ENCODE data around the gene DUSP22. TPM values are rescaled to one million over a fixed set of nuclear protein-coding genes. Genes with fewer than 3 reads are reported as not detected.

The DUSP22 gene
- total and polyA plus RNA-seq, 2 experiments from 2014 or later = 24.2 to 26.3 TPM

DNA sequence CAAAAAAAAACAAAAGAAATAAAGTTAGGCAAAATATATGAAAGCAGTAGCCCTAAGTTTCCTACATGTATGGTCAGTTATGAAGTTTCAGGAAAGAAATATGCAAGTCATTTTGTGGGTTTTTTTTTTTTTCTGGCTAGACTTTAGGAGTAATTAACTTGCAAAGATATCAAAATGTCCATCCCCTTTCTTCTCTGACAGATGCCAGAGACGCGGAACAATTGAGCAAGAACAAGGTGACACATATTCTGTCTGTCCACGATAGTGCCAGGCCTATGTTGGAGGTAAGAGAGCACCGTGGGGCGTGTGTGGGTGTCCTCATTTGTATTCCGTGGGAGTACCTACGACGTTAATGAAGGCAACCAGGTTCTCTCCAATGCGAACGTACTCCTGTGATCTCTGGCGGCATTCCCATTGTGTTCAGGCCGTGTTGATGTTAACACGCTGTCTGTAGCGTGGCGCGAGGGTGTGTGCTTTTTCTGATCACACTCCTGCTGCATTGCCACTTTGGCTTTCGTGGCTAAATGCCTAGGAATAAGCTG lies 19.5 kb downstream of the DUSP22 start:
- no peak for DNase-seq (ENCODE audit: low spot score)
- Histone ChIP-seq H3K27me3 (no peaks in the 10 kb centered on the region), H3K9me2 (replicated peaks; ENCODE audit: insufficient read depth) (no peaks in the 10 kb centered on the region), H3K79me2 (no peaks in the 10 kb centered on the region), H3K36me3 (replicated peaks; ENCODE audit: insufficient read depth, low read depth) (no peaks in the 10 kb centered on the region), H3K9me3 (ENCODE audit: low read depth) (no peaks in the 10 kb centered on the region), H3K27ac (no peak overlapping the region), H2AFZ (no peak overlapping the region), H3K4me3 (no peak overlapping the region), H3K4me2 (no peak overlapping the region), H4K20me1 (ENCODE audit: insufficient read depth, poor library complexity, severe bottlenecking) (no peaks in the 10 kb centered on the region), H3K4me1 (ENCODE audit: insufficient read depth) (no peaks in the 10 kb centered on the region)
- WGBS (ENCODE audit: low lambda C conversion rate, missing lambda C conversion rate) = 78% methylated on average over 17 of the region's 17 CpGs
- TF ChIP-seq, protein P1, sequence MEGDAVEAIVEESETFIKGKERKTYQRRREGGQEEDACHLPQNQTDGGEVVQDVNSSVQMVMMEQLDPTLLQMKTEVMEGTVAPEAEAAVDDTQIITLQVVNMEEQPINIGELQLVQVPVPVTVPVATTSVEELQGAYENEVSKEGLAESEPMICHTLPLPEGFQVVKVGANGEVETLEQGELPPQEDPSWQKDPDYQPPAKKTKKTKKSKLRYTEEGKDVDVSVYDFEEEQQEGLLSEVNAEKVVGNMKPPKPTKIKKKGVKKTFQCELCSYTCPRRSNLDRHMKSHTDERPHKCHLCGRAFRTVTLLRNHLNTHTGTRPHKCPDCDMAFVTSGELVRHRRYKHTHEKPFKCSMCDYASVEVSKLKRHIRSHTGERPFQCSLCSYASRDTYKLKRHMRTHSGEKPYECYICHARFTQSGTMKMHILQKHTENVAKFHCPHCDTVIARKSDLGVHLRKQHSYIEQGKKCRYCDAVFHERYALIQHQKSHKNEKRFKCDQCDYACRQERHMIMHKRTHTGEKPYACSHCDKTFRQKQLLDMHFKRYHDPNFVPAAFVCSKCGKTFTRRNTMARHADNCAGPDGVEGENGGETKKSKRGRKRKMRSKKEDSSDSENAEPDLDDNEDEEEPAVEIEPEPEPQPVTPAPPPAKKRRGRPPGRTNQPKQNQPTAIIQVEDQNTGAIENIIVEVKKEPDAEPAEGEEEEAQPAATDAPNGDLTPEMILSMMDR (IDR thresholded peaks at IDR 0.05; ENCODE audit: poor library complexity) = no peak
- TF ChIP-seq EZH2phosphoT487 (IDR thresholded peaks at IDR 0.05; ENCODE audit: low read depth, severe bottlenecking, unreplicated experiment) (no peak), EZH2 (IDR thresholded peaks at IDR 0.05; ENCODE audit: borderline replicate concordance) (no peak)

DNA sequence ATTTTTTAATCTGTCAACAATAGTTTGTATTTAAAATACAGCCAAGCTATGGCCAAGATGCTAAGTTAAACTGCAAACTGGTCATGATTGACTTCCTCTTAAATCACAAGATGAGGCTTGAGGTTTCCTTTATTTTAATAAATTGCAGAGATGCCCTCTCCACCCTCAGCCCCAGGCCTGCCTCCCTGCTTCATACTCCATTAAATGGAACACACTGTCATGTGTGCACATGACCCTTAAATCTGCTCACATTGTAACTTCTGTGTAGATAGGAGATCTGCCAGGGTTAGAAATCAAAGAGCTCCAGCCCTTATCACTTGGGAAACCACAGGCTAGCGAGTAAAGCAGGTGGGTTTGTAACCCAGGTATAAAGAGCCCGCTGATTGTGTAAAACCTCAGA lies 20.8 kb downstream of the DUSP22 start:
- H4K20me1 ChIP-seq (ENCODE audit: insufficient read depth, poor library complexity, severe bottlenecking) = no peaks in the 10 kb centered on the region
- no peaks in the 10 kb centered on the region for H3K4me1 ChIP-seq (ENCODE audit: insufficient read depth)
- no peak overlapping the region for H3K27ac ChIP-seq
- no peaks in the 10 kb centered on the region for H3K27me3 ChIP-seq
- H3K4me2 ChIP-seq = no peak overlapping the region
- no peak overlapping the region for H2AFZ ChIP-seq
- TF ChIP-seq, protein P1 (IDR thresholded peaks at IDR 0.05; ENCODE audit: poor library complexity) = no peak
- 63% methylated on average over 2 of the region's 2 CpGs for WGBS (ENCODE audit: low lambda C conversion rate, missing lambda C conversion rate)
- H3K9me2 ChIP-seq (replicated peaks; ENCODE audit: insufficient read depth) = no peaks in the 10 kb centered on the region
- DNase-seq (ENCODE audit: low spot score) = no peak
- H3K9me3 ChIP-seq (ENCODE audit: low read depth) = no peaks in the 10 kb centered on the region
- no peaks in the 10 kb centered on the region for H3K36me3 ChIP-seq (replicated peaks; ENCODE audit: insufficient read depth, low read depth)
- no peak overlapping the region for H3K4me3 ChIP-seq
- H3K79me2 ChIP-seq = no peaks in the 10 kb centered on the region

DNA sequence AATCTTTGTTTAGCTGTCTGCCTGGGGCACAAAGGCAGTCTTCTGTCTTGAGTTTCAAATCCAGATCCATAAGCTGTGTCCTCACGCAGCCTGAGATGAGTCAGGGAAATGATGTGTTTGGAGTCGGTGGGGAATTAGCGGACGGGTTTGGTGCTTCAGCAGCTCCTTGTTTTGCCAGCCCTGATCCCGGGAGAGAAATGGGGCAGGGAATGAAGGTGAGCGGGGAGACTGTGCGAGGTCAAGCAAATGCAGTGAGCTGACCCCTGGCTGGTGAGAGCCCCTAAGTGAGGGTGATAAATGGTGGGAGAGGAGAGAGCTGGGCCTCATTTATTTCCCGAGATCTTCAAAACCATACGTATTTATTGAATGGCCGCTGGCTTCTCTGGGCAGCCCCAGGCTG lies 21.6 kb downstream of the DUSP22 start:
- Histone ChIP-seq H3K27ac (no peak overlapping the region), H3K4me1 (ENCODE audit: insufficient read depth) (no peaks in the 10 kb centered on the region), H3K27me3 (no peaks in the 10 kb centered on the region), H3K9me2 (replicated peaks; ENCODE audit: insufficient read depth) (no peaks in the 10 kb centered on the region), H3K9me3 (ENCODE audit: low read depth) (no peaks in the 10 kb centered on the region), H3K4me3 (no peak overlapping the region), H3K4me2 (no peak overlapping the region), H3K36me3 (replicated peaks; ENCODE audit: insufficient read depth, low read depth) (no peaks in the 10 kb centered on the region), H4K20me1 (ENCODE audit: insufficient read depth, poor library complexity, severe bottlenecking) (no peaks in the 10 kb centered on the region), H3K79me2 (no peaks in the 10 kb centered on the region), H2AFZ (no peak overlapping the region)
- WGBS (ENCODE audit: low lambda C conversion rate, missing lambda C conversion rate) = 94% methylated on average over 10 of the region's 10 CpGs
- TF ChIP-seq, protein P1 (IDR thresholded peaks at IDR 0.05; ENCODE audit: poor library complexity) = no peak
- TF ChIP-seq EZH2phosphoT487 (IDR thresholded peaks at IDR 0.05; ENCODE audit: low read depth, severe bottlenecking, unreplicated experiment) = no peak
- TF ChIP-seq EZH2 (IDR thresholded peaks at IDR 0.05; ENCODE audit: borderline replicate concordance) = no peak
- DNase-seq (ENCODE audit: low spot score) = no peak

DNA sequence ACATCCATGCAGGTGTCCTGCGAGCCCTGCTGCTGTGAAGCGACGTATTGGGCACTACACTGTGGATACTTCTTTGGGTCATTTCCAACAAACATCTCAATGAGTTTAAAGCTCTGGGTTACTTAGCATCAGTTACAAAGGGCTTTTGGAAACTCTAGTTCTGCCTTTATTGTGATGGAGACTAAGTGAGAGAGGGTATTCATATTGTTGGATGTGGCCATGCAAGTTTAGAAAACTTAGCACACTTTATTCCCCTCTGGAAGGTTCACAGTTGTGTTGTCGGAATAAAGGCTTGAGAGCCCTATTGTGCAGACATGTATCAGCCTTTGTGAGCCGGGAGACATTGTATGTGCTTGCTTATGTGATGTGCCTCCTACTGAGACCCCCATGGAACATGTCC lies 22.1 kb downstream of the DUSP22 start:
- Histone ChIP-seq H3K4me1 (ENCODE audit: insufficient read depth) (no peaks in the 10 kb centered on the region), H3K9me3 (ENCODE audit: low read depth) (no peaks in the 10 kb centered on the region), H3K27me3 (no peaks in the 10 kb centered on the region), H3K79me2 (no peaks in the 10 kb centered on the region), H3K27ac (no peak overlapping the region), H3K36me3 (replicated peaks; ENCODE audit: insufficient read depth, low read depth) (no peaks in the 10 kb centered on the region), H2AFZ (no peak overlapping the region), H4K20me1 (ENCODE audit: insufficient read depth, poor library complexity, severe bottlenecking) (no peaks in the 10 kb centered on the region), H3K9me2 (replicated peaks; ENCODE audit: insufficient read depth) (no peaks in the 10 kb centered on the region), H3K4me3 (no peak overlapping the region), H3K4me2 (no peak overlapping the region)
- TF ChIP-seq EZH2 (IDR thresholded peaks at IDR 0.05; ENCODE audit: borderline replicate concordance) (no peak), EZH2phosphoT487 (IDR thresholded peaks at IDR 0.05; ENCODE audit: low read depth, severe bottlenecking, unreplicated experiment) (no peak)
- TF ChIP-seq, protein P1 (IDR thresholded peaks at IDR 0.05; ENCODE audit: poor library complexity) = no peak
- WGBS (ENCODE audit: low lambda C conversion rate, missing lambda C conversion rate) = 86% methylated on average over 5 of the region's 5 CpGs
- no peak for DNase-seq (ENCODE audit: low spot score)

Measured in hepatocyte (in vitro differentiated cells).